HepG2 (cell line): ENCODE measurements around the gene DUSP15. TPM values are rescaled to one million over a fixed set of nuclear protein-coding genes. Genes with fewer than 3 reads are reported as not detected.

ENCODE experiments used
- BORCS8-MEF2B ChIP-seq: sonication (generic); formaldehyde crosslinking; IDR thresholded peaks from 2 replicates; pipeline ENCODE4 v1.8.0; 2022; ENCODE audit warnings: mild to moderate bottlenecking, missing genetic modification reagents
- CHD4 ChIP-seq: fragments of 200-600 bp; sonication (generic); IDR thresholded peaks from 2 replicates; pipeline ENCODE4 v1.7.0; 2017; ENCODE audit warnings: mild to moderate bottlenecking, low read length, borderline replicate concordance
- FOXK1 ChIP-seq: sonication (generic); formaldehyde crosslinking; IDR thresholded peaks from 2 replicates; pipeline ENCODE4 v1.4.0; 2020; ENCODE audit warnings: low read depth, missing genetic modification reagents, borderline replicate concordance
- HOXA7 ChIP-seq: sonication (generic); formaldehyde crosslinking; IDR thresholded peaks from 2 replicates; pipeline ENCODE4 v1.8.1; 2022; ENCODE audit warnings: mild to moderate bottlenecking, missing genetic modification reagents, moderate library complexity
- KAT8 ChIP-seq: IDR thresholded peaks from 2 replicates; pipeline ENCODE4 v1.6.1; 2016; ENCODE audit warnings: missing genetic modification reagents, missing compliant biosample characterization
- KDM6A ChIP-seq: IDR thresholded peaks from 2 replicates; pipeline ENCODE4 v1.6.1; 2016; ENCODE audit warnings: low read depth
- KMT2B ChIP-seq: IDR thresholded peaks from 2 replicates; pipeline ENCODE4 v1.6.1; 2016; ENCODE audit warnings: missing genetic modification reagents, missing compliant biosample characterization
- MEIS2 ChIP-seq: sonication (generic); formaldehyde crosslinking; IDR thresholded peaks from 2 replicates; pipeline ENCODE4 v1.9.0; 2021; ENCODE audit warnings: mild to moderate bottlenecking, missing genetic modification reagents
- MIXL1 ChIP-seq: IDR thresholded peaks from 2 replicates; pipeline ENCODE4 v1.6.1; 2016
- RBM39 ChIP-seq: fragments of 200-400 bp; formaldehyde crosslinking; IDR thresholded peaks from one replicate; pipeline ENCODE4 v1.6.1; 2018; ENCODE audit warnings: antibody characterized with exemption, mild to moderate bottlenecking, low read depth, low read length; ENCODE audit not compliant: poor library complexity, severe bottlenecking
- RFX3 ChIP-seq: IDR thresholded peaks from 2 replicates; pipeline ENCODE4 v1.6.1; 2016; ENCODE audit warnings: missing biosample characterization, missing genetic modification reagents
- TRAFD1 ChIP-seq: sonication (generic); formaldehyde crosslinking; IDR thresholded peaks from 2 replicates; pipeline ENCODE4 v1.5.1; 2020; ENCODE audit warnings: missing genetic modification reagents, mild to moderate bottlenecking, borderline replicate concordance
- ZBTB3 ChIP-seq: sonication (generic); formaldehyde crosslinking; IDR thresholded peaks from 2 replicates; pipeline ENCODE4 v1.4.0; 2020; ENCODE audit warnings: low read depth, mild to moderate bottlenecking, moderate library complexity, missing genetic modification reagents, borderline replicate concordance
- ZC3H13 ChIP-seq: sonication (generic); formaldehyde crosslinking; IDR thresholded peaks from 2 replicates; pipeline ENCODE4 v1.8.1; 2023; ENCODE audit warnings: mild to moderate bottlenecking, missing genetic modification reagents, moderate library complexity
- ZNF232 ChIP-seq: sonication (generic); formaldehyde crosslinking; IDR thresholded peaks from 2 replicates; pipeline ENCODE4 v1.4.0; 2020; ENCODE audit warnings: missing genetic modification reagents, borderline replicate concordance
- ZNF670 ChIP-seq: sonication (generic); formaldehyde crosslinking; IDR thresholded peaks from 2 replicates; pipeline ENCODE4 v1.8.0; 2022; ENCODE audit warnings: mild to moderate bottlenecking, missing genetic modification reagents, borderline replicate concordance
- ZNF691 ChIP-seq: sonication (generic); formaldehyde crosslinking; IDR thresholded peaks from 2 replicates; pipeline ENCODE4 v1.4.0; 2020; ENCODE audit warnings: missing genetic modification reagents, low read depth, mild to moderate bottlenecking, borderline replicate concordance
- ZNF772 ChIP-seq: sonication (generic); formaldehyde crosslinking; IDR thresholded peaks from 2 replicates; pipeline ENCODE4 v1.5.0; 2020; ENCODE audit warnings: mild to moderate bottlenecking, missing genetic modification reagents
- polyA plus RNA-seq, 8 experiments: library from polyadenylated mRNA; depleted of rRNA in 3 of 8; stranded (reverse) in 7 of 8; unstranded in 1 of 8; fragments of >200 nt; fragmentation: Illumina TruSeq in 4 of 8; extraction: Trizol in 4 of 8; gene quantifications; 2 replicates each; pipeline versions ENCODE4 v1.2.1 to v1.2.3, GENCODE V29; 2011 to 2016; ENCODE audit warnings: low read depth in 4 of 8, missing spikeins in 1 of 8, mixed read lengths in 1 of 8; ENCODE audit not compliant: insufficient read depth in 1 of 8
- total RNA-seq, 5 experiments: library from RNA; depleted of rRNA; stranded (reverse); fragments of >200 nt; fragmentation: Illumina TruSeq; extraction: Trizol; gene quantifications; 2 replicates each; pipeline ENCODE4 v1.2.3, GENCODE V29; 2016; ENCODE audit warnings: low read depth in 1 of 5
- TF ChIP-seq, protein P1 (sequence below): sonication (generic); formaldehyde crosslinking; IDR thresholded peaks from 2 replicates; pipeline ENCODE4 v1.4.0; 2020; ENCODE audit warnings: mild to moderate bottlenecking, low read depth, missing genetic modification reagents
- TF ChIP-seq, protein P2 (sequence below): sonication (generic); formaldehyde crosslinking; conservative IDR thresholded peaks from 2 replicates; pipeline ENCODE4 v1.8.0; 2022; ENCODE audit warnings: mild to moderate bottlenecking, moderate library complexity, missing genetic modification reagents
- TF ChIP-seq, protein P3 (sequence below): sonication (generic); formaldehyde crosslinking; IDR thresholded peaks from 2 replicates; pipeline ENCODE4 v1.8.0; 2022; ENCODE audit warnings: missing genetic modification reagents, mild to moderate bottlenecking, borderline replicate concordance

DUSP15 gene
- total and polyA plus RNA-seq, 2 of the 13 experiments (the other 11 are each of a cell fraction or from before 2014, with no cell fraction given): 0.17 to 0.93 TPM

GRCh38 chr20:31879143-31879987 is 9.0 kb upstream of the DUSP15 start (continued):
- no peak for TF ChIP-seq TRAFD1
- TF ChIP-seq ZNF772 (CRISPR knock-in tag): no peak
- peak; percentile 67 for TF ChIP-seq KAT8 (CRISPR knock-in tag)
- peak; percentile 100 for TF ChIP-seq RFX3 (CRISPR knock-in tag)
- TF ChIP-seq, protein P1, sequence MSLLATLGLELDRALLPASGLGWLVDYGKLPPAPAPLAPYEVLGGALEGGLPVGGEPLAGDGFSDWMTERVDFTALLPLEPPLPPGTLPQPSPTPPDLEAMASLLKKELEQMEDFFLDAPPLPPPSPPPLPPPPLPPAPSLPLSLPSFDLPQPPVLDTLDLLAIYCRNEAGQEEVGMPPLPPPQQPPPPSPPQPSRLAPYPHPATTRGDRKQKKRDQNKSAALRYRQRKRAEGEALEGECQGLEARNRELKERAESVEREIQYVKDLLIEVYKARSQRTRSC (CRISPR knock-in tag): 0 out of 2 replicates have a peak, but pooled peaks have one; percentile 66
- TF ChIP-seq, protein P2, sequence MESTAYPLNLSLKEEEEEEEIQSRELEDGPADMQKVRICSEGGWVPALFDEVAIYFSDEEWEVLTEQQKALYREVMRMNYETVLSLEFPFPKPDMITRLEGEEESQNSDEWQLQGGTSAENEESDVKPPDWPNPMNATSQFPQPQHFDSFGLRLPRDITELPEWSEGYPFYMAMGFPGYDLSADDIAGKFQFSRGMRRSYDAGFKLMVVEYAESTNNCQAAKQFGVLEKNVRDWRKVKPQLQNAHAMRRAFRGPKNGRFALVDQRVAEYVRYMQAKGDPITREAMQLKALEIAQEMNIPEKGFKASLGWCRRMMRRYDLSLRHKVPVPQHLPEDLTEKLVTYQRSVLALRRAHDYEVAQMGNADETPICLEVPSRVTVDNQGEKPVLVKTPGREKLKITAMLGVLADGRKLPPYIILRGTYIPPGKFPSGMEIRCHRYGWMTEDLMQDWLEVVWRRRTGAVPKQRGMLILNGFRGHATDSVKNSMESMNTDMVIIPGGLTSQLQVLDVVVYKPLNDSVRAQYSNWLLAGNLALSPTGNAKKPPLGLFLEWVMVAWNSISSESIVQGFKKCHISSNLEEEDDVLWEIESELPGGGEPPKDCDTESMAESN: peak; percentile 61; the same call in 1 of the 2 replicates
- TF ChIP-seq CHD4: no peak
- TF ChIP-seq ZBTB3 (CRISPR knock-in tag): 0 out of 2 replicates have a peak, but pooled peaks have one; percentile 40
- TF ChIP-seq BORCS8-MEF2B (CRISPR knock-in tag): peak; percentile 34; the same call in 1 of the 2 replicates
- peak; percentile 79 for TF ChIP-seq KMT2B (CRISPR knock-in tag)
- no peak for TF ChIP-seq KDM6A (CRISPR knock-in tag)
- peak; percentile 16; the same call in 1 of the 2 replicates for TF ChIP-seq MEIS2 (CRISPR knock-in tag)
- TF ChIP-seq MIXL1 (CRISPR knock-in tag): peak; percentile 12; the same call in 1 of the 2 replicates
- TF ChIP-seq ZNF670 (CRISPR knock-in tag): peak; percentile 69; the same call in 1 of the 2 replicates
- TF ChIP-seq, protein P3, sequence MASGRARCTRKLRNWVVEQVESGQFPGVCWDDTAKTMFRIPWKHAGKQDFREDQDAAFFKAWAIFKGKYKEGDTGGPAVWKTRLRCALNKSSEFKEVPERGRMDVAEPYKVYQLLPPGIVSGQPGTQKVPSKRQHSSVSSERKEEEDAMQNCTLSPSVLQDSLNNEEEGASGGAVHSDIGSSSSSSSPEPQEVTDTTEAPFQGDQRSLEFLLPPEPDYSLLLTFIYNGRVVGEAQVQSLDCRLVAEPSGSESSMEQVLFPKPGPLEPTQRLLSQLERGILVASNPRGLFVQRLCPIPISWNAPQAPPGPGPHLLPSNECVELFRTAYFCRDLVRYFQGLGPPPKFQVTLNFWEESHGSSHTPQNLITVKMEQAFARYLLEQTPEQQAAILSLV (CRISPR knock-in tag): no peak; the same call in 1 of the 2 replicates
- TF ChIP-seq ZNF691: peak; percentile 59; the same call in 1 of the 2 replicates
- 0 out of 2 replicates have a peak, but pooled peaks have one; percentile 57 for TF ChIP-seq FOXK1 (CRISPR knock-in tag)
- 0 out of 2 replicates have a peak, but pooled peaks have one; percentile 58 for TF ChIP-seq ZNF232 (CRISPR knock-in tag)
- TF ChIP-seq HOXA7 (CRISPR knock-in tag): no peak
- TF ChIP-seq ZC3H13 (CRISPR knock-in tag): peak; percentile 35; the same call in 1 of the 2 replicates
- TF ChIP-seq RBM39: no peak
